Measurements from ENCODE around the gene DNAH11.

The DNAH11 gene

DNA sequence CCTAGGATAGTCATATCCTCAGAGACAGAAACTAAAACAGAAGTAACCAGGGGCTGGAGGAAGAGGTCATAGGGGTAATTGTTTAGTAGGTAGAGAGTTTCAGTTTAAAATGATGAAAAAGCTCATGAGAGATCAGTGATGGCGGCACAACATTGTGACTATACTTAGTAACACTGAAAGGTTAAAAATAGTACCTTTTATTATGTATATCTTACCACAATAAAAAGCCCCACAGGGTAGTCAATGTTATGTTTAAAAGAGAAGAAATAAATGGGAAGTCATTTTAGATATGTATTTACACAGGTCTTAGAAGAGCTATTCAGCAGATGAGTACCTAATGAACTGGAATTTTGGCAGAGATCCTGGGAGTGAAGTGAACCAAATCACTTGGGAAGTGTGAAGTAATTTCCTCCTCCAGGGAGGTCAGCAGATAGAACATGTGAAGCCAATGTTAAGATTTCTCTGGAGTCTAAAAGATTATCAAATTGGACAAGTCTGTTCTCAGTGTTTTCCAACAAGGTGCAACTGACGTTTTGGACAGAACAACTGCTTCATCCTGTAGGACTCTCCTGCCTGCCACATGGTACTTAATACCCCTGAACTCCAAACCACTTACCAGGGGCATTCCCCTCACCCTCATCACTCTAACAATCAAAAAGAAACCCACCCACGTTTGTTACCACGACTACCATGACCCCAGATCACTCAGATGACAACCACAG, 396.5 kb downstream of the DNAH11 start:
- peak in 2 of 3 experiments; percentile 35 to 67 for DNase-seq

DNA sequence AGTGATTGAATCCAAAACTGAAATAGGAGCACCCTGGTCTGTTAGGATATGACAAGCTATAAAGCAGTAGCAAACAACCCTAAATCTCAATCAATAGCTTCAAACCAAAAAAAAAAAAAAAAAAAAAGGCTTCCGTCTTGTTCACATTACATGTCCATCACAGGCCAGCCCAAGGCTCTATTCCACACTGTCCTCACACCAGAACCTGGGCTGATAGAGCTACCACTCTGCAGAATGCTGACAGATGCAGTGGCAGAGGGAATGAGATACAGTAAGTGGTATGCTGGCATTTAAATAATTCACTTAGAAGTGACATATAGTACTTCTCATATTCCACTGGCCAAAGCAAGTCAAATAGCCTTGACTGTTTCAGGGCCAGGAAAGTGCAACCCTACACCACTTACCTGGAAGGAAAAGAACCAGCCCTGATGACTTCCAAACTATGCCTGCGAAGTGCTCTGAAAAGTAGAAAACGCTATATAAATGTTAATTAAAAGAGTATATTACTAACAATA, 397.1 kb downstream of the DNAH11 start:
- DNase-seq: peak in 1 of 3 experiments; percentile 9

DNA sequence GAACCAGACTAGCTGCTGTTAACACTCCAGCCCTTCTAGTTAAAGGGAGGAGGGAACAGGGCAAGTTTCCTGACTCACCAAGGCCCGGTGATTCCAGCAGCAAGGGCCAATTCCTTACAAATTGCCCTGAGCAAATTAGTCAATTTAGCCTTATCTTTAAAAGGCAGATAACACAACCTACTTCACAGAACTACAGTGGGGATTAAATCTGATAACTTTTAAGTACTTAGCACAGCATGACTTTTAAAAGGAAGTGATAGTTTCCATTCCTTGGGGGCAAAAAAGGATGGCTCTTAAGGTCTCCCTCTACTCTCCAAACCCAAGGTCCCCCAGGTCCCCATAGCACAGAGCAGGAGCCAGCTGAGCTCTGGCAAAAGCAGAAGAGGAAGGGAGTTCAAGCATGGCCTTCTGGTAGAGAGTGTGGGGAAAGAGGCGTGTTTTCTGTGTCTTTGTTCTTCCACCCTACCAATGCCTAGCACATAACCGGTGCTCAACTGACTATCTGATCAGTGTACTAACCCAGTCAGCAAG, 398.8 kb downstream of the DNAH11 start:
- no peak for DNase-seq

DNA sequence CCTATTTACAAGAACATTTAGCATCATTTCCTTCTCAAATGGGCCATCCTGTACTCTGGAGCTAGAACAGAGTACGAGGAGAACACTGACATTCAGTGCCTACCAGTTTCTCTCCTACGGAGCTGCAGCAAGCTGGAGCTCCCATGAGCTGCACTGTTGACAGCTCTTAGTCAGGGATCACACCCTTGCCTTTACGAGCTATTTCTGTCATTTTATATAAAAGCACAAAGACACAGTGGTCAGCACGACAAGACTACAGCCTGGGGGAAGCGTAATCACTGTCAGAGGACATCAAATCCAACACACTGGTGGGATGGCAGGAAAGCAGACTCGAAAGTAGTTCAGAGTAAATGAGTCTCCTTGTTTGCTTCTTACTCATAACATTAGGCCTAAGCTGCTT, 400.1 kb downstream of the DNAH11 start:
- DNase-seq: no peak

DNA sequence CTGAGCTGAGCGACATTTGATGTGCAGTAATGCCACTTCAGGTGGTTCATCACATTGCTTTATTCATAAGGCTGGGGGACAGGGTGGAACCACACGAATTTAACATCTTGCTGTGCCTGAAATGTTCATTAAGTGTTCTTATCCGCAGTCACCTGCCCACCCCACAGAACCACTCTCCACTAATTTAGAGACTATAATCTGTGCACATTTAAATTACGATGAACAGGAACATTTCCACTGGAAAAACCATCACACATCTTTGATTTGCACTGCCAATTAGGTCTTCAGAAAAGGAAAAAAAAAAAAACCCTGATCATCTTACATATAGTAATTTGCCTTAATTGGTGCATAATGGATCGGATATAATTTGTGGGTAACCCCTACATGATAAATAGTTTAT, 400.6 kb downstream of the DNAH11 start:
- no peak for DNase-seq

DNA sequence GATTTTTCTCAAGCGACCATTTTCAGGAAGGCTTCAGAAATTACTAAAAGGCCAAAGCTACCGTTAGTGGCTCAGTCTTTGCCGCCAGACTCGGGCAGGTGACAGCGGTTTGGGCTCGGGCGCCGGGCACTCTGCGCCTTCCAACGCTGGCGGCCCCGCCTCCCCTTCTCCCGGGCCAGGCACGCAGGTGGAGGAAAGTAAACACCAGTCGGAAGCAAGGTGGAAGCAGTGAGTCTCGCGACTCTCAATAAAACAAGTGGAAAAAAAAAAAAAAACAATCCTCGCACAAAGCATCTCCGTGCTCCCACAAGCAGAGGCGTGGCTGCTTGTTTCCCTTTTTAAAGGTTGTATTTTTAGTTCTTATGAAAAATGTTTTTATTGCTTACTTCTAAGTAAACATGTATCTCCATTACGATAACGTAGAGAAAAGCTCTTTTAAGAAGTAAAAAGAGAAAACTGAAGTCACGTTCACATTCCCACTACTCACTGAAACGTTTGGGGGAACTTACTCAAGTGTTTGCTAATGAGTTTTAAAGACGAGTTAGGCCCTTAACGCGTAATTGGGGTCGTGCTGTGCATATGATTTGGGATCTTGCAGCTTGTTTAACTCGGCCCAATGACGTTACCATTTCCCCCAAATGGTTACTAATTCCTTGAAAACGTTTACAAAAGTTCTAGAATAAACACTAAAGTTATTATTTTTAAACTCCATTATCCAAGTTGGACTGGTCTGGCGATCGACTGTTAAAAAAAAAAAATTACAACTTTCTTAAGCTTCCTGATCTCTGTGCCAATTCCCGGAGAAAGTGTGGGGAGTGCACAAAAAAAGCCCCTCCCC, 402.0 kb downstream of the DNAH11 start:
- DNase-seq: peak; percentile 47 to 94 (median 82)

DNA sequence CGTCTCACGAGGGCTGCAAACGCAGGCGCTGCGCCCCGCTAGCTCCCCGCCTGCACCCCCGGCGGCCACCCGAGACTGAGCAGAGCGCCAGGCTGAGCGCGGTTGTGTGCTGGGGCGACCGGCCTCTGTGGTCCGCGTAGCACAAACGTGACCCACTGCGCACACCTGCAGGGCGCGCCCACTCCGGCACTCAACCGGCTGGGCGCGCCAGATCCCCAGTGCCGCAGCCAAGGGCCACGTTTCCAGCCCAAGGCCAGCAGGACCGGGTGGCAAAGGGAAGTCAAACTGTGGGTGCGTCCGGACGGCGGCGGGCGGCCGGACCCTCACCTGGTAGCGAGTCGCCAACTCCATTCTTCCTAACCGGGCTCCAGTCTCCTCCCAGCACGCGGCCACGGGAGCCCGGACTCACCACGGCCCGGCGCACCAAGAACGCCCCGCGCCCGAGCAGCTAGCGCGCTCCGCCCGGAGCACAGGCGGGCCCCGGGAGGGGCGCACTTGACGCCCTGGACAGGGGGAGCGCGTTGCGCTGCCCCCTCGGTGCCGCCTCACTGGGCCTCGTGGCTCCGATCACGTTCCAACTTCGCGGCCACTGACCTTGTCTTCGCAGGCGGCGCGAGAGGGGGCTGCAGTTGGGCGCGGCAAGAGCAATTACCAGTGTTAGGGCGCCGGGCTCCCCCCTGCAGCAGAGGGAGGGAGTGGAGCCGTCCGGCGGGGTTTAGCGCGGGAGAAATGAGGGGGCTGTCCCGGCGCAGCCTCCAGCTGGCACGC, 402.8 kb downstream of the DNAH11 start, which contains the start of gene CDCA7L:
CDCA7L (minus strand) TSS at position 446 of the 768 bp plus-strand sequence; CDS start at position 351, 95 bp downstream.
- peak; percentile 7 to 97 (median 96) for DNase-seq

DNA sequence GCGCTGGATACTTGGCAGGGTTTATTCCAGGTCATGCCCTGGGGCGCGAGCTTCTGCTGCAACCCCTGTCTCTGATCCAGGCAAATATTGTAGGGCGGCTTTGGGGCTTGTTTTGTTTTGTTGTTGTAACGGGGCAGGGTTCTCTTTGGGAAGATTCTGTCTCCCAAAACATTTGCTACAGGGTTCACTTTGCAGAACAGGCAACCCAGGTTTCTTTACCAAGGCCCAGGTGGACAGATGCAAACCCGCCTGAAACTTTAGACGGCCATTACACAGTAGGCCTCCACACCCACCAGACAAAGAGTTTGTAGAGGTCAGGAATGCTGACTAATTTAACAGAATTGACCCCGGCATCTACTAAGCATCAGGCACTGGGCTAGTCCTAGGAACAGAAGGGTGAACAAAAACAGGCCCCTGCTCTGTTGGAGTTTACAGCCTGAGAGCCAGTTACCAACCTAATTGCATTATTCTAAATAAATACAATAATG, 403.4 kb downstream of the DNAH11 start:
- DNase-seq: no peak

DNA sequence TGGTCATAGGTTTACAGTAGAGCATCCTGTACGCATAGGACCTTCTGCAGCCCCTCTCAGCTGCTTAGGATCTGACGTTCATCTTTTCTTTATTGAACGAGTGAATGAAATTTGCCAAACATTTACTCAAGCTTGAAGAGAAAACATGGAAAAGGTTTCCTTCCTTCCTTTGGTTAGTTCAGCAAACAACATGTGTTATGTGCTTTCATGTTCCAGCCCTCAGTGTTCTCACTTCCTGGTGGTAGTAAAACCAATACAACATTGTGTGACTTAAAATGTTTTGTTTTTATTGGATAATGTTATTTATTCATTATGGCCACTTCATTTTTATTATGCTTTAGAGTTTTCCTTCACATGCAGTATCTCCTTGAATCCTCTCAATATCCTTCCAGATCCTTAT, 404.2 kb downstream of the DNAH11 start:
- DNase-seq: peak in 1 of 3 experiments; percentile 56

DNA sequence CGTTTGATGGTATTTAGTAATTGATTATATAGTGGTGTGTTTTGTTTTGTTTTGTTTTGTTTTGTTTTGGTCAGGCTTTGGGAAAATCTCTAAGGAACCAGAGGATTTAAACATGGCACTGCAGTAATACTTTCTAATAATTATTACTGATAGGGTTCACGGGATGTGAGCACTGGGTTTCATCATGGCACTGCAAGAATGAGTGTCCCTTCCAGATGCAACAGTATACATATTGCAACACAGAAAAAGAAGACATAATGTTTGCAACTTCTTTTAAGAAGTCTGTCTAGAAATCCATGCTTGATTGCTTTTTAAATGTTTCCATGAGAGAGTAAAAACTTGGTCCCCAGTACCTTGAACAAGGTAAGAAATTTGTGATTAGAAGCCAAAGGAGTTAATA, 405.1 kb downstream of the DNAH11 start:
- no peak for DNase-seq

DNA sequence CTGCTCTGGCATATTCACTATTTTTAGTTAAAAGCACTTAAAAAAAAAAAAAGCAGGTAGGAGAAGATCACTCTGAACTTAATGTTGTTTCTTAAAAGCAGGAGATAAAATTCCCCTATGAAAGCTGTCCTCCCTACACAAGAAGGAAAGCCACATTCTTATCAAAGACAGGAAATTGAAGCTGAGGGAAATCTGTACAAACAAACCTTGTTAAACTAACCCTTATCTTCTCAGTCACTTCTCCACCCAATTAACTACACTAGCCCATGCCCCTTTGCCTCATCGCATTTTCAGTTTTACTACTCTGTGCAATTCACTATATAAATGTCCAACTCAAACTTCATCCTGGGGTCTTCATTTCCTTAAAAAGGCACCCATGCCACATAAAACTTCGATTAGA, 405.5 kb downstream of the DNAH11 start:
- no peak for DNase-seq

DNA sequence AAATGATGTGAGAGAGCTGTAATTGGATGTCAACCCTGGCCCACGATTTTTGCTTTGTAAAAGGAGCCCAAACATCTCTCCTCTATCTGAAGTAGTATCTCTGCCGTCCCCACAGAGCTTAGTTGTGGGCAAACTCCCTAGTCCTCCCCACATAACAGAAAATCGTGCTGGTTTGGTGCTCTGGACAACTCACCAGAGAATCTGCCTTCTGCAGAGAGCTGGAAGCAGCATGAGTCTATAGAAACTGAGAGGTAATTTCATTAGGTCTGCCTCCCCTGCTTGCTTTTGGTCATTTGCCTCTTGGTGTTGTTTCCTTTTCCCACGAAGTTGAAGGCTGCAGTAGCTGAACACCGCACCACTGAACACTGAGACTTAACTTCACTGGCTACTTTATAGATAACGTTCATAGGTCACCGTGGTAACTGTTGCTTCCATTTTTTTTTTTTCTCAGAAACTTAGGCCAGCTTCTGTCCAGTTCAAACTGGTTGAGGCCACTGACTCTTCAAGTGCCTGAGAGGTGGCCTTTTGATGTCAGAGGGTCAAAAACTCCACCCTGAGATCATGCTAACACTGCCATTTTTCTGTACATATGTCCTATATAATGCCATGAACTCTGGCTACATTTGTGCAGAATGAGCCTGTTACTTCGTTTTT, 406.2 kb downstream of the DNAH11 start:
- DNase-seq: no peak
